ENCODE results near the gene MAPK8IP3.

MAPK8IP3 gene

GRCh38 chr16:1762196-1762878 is 56.3 kb downstream of the MAPK8IP3 start:
- in situ Hi-C loops (cut with MboI; ENCODE audit: low sequenced_read_pairs): no loop called here

GRCh38 chr16:1762879-1763520 is 57.0 kb downstream of the MAPK8IP3 start:
- in situ Hi-C loops (cut with MboI; ENCODE audit: low sequenced_read_pairs): no loop called here

GRCh38 chr16:1763521-1764511 is 57.8 kb downstream of the MAPK8IP3 start:
- in situ Hi-C loops (cut with MboI; ENCODE audit: low sequenced_read_pairs): no loop called here

- in situ Hi-C loops (cut with MboI; ENCODE audit: low sequenced_read_pairs): no loop called here
Observed at GRCh38 chr16:1764971-1765370, 59.0 kb downstream of the MAPK8IP3 start.

GRCh38 chr16:1765826-1766225 is 59.8 kb downstream of the MAPK8IP3 start:
- in situ Hi-C loops (cut with MboI; ENCODE audit: low sequenced_read_pairs): no loop called here

- in situ Hi-C loops (cut with MboI; ENCODE audit: low sequenced_read_pairs): no loop called here
Observed at GRCh38 chr16:1766231-1766630, 60.2 kb downstream of the MAPK8IP3 start.

- in situ Hi-C loops (cut with MboI; ENCODE audit: low sequenced_read_pairs): no loop called here
Observed at GRCh38 chr16:1766701-1767100, 60.7 kb downstream of the MAPK8IP3 start.

- in situ Hi-C loops (cut with MboI; ENCODE audit: low sequenced_read_pairs): no loop called here
Observed at GRCh38 chr16:1767116-1767994, 61.4 kb downstream of the MAPK8IP3 start.

GRCh38 chr16:1768061-1768766 is 62.2 kb downstream of the MAPK8IP3 start:
- in situ Hi-C loops (cut with MboI; ENCODE audit: low sequenced_read_pairs): no loop called here

- in situ Hi-C loops (cut with MboI; ENCODE audit: low sequenced_read_pairs): no loop called here
Observed at GRCh38 chr16:1768767-1769401, 62.9 kb downstream of the MAPK8IP3 start.

GRCh38 chr16:1769402-1770300 is 63.7 kb downstream of the MAPK8IP3 start:
- in situ Hi-C loops (cut with MboI; ENCODE audit: low sequenced_read_pairs): no loop called here

GRCh38 chr16:1770328-1771187 is 64.6 kb downstream of the MAPK8IP3 start:
- in situ Hi-C loops (cut with MboI; ENCODE audit: low sequenced_read_pairs): no loop called here

- in situ Hi-C loops (cut with MboI; ENCODE audit: low sequenced_read_pairs): no loop called here
Observed at GRCh38 chr16:1771188-1771863, 65.3 kb downstream of the MAPK8IP3 start, which contains the start of gene NME3. NME3 (minus strand) TSS chr16:1771543; CDS start chr16:1771534, 9 bp downstream.

GRCh38 chr16:1771864-1772361 is 65.9 kb downstream of the MAPK8IP3 start:
- in situ Hi-C loops (cut with MboI; ENCODE audit: low sequenced_read_pairs): no loop called here

GRCh38 chr16:1772362-1772907 is 66.4 kb downstream of the MAPK8IP3 start, which contains the start of gene EME2:
EME2 (plus strand) TSS chr16:1772810; CDS start chr16:1773228, 418 bp downstream.
- in situ Hi-C loops (cut with MboI; ENCODE audit: low sequenced_read_pairs): no loop called here
